ENCODE results near the gene BHMT.

BHMT gene

GRCh38 chr5:79076819-79077218 is 34.8 kb upstream of the BHMT start:
- Histone ChIP-seq H2AFZ (ENCODE audit: low read depth, low read length) (no peak overlapping the region), H3K36me3 (ENCODE audit: insufficient read depth, low read length) (no peaks in the 10 kb centered on the region), H3K27ac (ENCODE audit: low read length) (no peak overlapping the region), H3K4me1 (ENCODE audit: insufficient read depth, low read length) (no peaks in the 10 kb centered on the region), H3K9ac (ENCODE audit: low read depth, low read length) (no peak overlapping the region), H3K9me3 (ENCODE audit: insufficient read depth, low read length, severe bottlenecking) (peaks cover 4% of the 10 kb centered on the region), H3K79me2 (ENCODE audit: insufficient read depth, low read length) (no peaks in the 10 kb centered on the region), H3K4me2 (ENCODE audit: insufficient read depth, low read length) (no peak overlapping the region), H4K20me1 (ENCODE audit: insufficient read depth, low read length) (no peaks in the 10 kb centered on the region), H3K27me3 (ENCODE audit: insufficient read depth, low read length, poor library complexity) (no peaks in the 10 kb centered on the region), H3K4me3 (ENCODE audit: low read depth in 1 of 2, low read length in 2 of 2) (no peak overlapping the region)
- DNase-seq (no peak), ATAC-seq (ENCODE audit: insufficient read depth, low read depth) (no peak)
- TF ChIP-seq CTCF (IDR thresholded peaks at IDR 0.05; ENCODE audit: borderline replicate concordance, extremely low read depth, low read length, poor library complexity, severe bottlenecking) (no peak), EZH2 (IDR thresholded peaks at IDR 0.05; ENCODE audit: borderline replicate concordance, low read depth, low read length, severe bottlenecking) (no peak)

GRCh38 chr5:79077680-79078365 is 33.8 kb upstream of the BHMT start:
- TF ChIP-seq EZH2 (IDR thresholded peaks at IDR 0.05; ENCODE audit: borderline replicate concordance, low read depth, low read length, severe bottlenecking) (no peak), CTCF (IDR thresholded peaks at IDR 0.05; ENCODE audit: borderline replicate concordance, extremely low read depth, low read length, poor library complexity, severe bottlenecking) (no peak)
- no peak overlapping the region for H3K4me2 ChIP-seq (ENCODE audit: insufficient read depth, low read length)
- no peak overlapping the region for H3K27ac ChIP-seq (ENCODE audit: low read length)
- no peaks in the 10 kb centered on the region for H3K4me1 ChIP-seq (ENCODE audit: insufficient read depth, low read length)
- no peak overlapping the region for H2AFZ ChIP-seq (ENCODE audit: low read depth, low read length)
- peaks cover 4% of the 10 kb centered on the region for H3K9me3 ChIP-seq (ENCODE audit: insufficient read depth, low read length, severe bottlenecking)
- no peak overlapping the region for H3K9ac ChIP-seq (ENCODE audit: low read depth, low read length)
- no peaks in the 10 kb centered on the region for H3K79me2 ChIP-seq (ENCODE audit: insufficient read depth, low read length)
- no peak for ATAC-seq (ENCODE audit: insufficient read depth, low read depth)
- H3K36me3 ChIP-seq (ENCODE audit: insufficient read depth, low read length): no peaks in the 10 kb centered on the region
- H4K20me1 ChIP-seq (ENCODE audit: insufficient read depth, low read length): no peaks in the 10 kb centered on the region
- no peak for DNase-seq
- no peaks in the 10 kb centered on the region for H3K27me3 ChIP-seq (ENCODE audit: insufficient read depth, low read length, poor library complexity)
- no peak overlapping the region for H3K4me3 ChIP-seq (ENCODE audit: low read depth in 1 of 2, low read length in 2 of 2)

- no peak for DNase-seq
- no peak overlapping the region for H3K9ac ChIP-seq (ENCODE audit: low read depth, low read length)
- no peaks in the 10 kb centered on the region for H3K36me3 ChIP-seq (ENCODE audit: insufficient read depth, low read length)
- no peaks in the 10 kb centered on the region for H4K20me1 ChIP-seq (ENCODE audit: insufficient read depth, low read length)
- H2AFZ ChIP-seq (ENCODE audit: low read depth, low read length): no peak overlapping the region
- H3K9me3 ChIP-seq (ENCODE audit: insufficient read depth, low read length, severe bottlenecking): no peaks in the 10 kb centered on the region
- H3K27me3 ChIP-seq (ENCODE audit: insufficient read depth, low read length, poor library complexity): no peaks in the 10 kb centered on the region
- no peak overlapping the region for H3K4me2 ChIP-seq (ENCODE audit: insufficient read depth, low read length)
- no peak for ATAC-seq (ENCODE audit: insufficient read depth, low read depth)
- TF ChIP-seq CTCF (IDR thresholded peaks at IDR 0.05; ENCODE audit: borderline replicate concordance, extremely low read depth, low read length, poor library complexity, severe bottlenecking): no peak
- H3K4me1 ChIP-seq (ENCODE audit: insufficient read depth, low read length): no peaks in the 10 kb centered on the region
- H3K79me2 ChIP-seq (ENCODE audit: insufficient read depth, low read length): no peaks in the 10 kb centered on the region
- no peak overlapping the region for H3K27ac ChIP-seq (ENCODE audit: low read length)
- H3K4me3 ChIP-seq (ENCODE audit: low read depth in 1 of 2, low read length in 2 of 2): no peak overlapping the region
These were observed 30.8 kb upstream of the BHMT start for GRCh38 chr5:79080804-79081203.
